Right renal cortex interstitium (tissue), 3 donors: ENCODE measurements around the gene TMEM240. TPM values are rescaled to one million over a fixed set of nuclear protein-coding genes. Genes with fewer than 3 reads are reported as not detected.
"Not testable (repeated sequence)": the region's sequence is repeated elsewhere in the genome, so short reads cannot be mapped to it uniquely, and the experiment has no call there.

Experiments used
- DNase-seq, 3 donors: peaks; one replicate each; pipeline ENCODE4 v3.0.0-alpha.2; 2013; ENCODE audit warnings: low read depth in 3 of 3, low spot score in 2 of 3
- polyA plus RNA-seq, 3 donors: library from polyadenylated mRNA; unstranded; fragments of 120-200 nt; gene quantifications; one replicate each; pipeline ENCODE4 v1.2.1, GENCODE V29; 2013; ENCODE audit not compliant: insufficient read length in 3 of 3

TMEM240 gene
- polyA plus RNA-seq, 3 donors, result 3.2 to 3.6 (median 3.5) TPM

DNA sequence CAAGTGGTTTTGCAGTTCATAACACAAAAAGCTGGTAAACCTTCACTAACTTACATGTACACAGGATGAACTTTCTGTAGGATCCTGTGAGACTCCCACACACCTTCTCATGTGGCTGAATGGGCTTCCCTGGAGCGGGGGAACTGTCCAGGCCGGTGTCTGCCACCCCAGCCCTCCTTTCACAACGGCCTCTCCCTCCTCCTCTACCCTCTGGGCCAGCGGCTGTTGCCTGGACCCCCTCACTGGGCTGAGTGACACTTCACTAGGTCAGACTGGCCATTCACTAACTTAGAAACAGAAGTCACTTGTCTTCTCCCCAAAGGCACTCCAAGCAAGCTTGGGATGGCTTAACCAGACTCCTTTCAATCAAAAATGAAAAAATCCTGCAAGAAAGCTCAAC lies 18.2 kb upstream of the TMEM240 start:
- DNase-seq, result no peak

GRCh38 chr1:1557688-1558087 lies 17.3 kb upstream of the TMEM240 start:
- not testable (repeated sequence) for DNase-seq

GRCh38 chr1:1556961-1557360 lies 16.5 kb upstream of the TMEM240 start:
- not testable (repeated sequence) for DNase-seq

- DNase-seq, result no peak
Measured at GRCh38 chr1:1556505-1556904, 16.1 kb upstream of the TMEM240 start.

DNA sequence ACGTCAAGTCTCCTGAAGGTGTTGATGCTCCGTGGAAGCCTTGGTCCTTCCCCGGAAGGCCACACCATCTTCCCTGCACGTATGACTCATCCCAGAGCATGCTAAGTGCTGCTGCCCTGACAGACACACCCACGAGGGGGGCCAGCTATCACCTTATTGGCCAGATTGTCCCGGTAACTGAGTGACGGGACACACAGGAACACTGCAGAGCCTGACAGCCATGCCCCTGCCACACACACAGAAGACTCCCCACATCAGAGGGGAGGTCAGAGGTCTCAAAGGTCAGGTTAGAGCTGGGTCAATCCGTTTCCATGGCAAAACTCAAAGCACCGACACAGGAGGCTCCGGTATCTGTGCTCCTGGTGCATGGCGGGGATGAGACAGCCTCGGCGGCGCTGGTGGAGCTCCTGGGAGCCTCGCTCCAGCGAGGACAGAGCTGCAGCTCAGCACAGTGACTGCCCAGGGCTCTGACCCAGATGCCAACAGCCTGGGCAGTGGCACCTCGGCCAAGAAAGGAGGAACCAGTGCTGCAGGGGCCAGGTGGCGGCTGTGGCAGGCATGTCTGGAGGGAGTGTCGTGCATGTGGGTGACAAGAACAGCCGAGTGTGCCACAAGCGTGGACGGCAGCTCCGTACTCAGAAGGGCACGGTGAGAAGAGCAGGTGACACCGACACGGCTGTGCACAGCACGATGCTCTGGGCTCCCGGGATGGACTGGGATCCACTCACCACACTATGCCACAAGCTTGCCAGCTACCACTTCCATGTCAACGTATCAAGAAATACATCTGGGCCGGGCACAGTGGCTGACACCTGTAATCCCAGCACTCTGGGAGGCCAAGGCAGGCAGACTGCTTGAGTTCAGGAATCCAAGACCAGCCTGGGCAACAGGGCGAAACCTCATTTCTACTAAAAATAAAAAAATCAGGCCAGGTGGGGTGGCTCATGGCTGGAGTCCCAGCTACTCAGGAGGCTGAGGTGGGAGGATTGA lies 14.8 kb upstream of the TMEM240 start:
- no peak for DNase-seq

DNA sequence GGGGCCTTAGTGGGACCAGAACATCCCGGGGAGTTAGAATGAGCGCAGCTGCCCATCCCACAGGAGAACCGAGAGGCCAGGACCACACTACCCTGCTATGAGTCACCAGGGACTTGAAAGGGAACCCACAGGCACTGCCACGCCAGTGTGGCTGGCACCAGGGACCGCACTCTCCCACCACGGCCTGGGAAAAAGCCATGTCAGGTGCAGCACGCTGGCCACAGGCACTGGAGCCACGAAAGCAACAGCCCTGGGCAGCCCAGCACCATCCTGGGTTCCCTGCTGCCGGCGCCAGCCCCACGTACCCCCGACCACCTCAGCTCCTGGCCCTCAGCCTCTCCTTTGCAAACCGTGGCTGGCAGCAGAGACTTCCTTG lies 14.1 kb upstream of the TMEM240 start:
- no peak for DNase-seq

DNA sequence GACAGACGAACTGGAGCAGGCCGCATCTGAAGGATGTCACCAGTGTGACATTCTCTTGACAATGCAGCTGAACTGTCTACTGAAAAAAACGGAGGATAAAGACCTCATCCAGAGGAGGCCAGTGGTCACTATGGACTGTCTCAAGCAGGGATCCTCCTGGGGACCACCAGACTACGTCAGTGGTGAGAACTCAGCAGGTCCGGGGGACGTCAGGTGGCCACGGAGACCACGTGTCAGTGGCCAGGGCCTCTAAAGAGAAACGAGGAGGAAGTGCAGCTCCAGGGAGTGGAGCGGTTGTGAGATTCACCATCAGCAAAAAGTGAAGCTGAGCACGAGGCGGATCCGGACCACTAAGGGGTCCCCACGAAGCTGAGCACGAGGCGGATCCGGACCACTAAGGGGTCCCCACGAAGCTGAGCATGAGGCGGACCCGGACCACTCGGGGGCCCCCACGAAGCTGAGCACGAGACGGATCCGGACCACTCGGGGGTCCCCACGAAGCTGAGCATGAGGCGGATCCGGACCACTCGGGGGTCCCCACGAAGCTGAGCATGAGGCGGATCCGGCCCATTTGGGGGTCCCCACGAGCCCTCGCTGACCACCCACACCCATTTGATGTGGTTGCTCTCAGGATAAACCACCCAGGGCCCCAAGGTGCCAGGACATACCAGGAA lies 13.5 kb upstream of the TMEM240 start:
- DNase-seq, result no peak

- DNase-seq, result no peak
Measured at GRCh38 chr1:1552263-1552639, 11.8 kb upstream of the TMEM240 start.

- DNase-seq, result no peak
Measured at GRCh38 chr1:1551524-1552262, 11.3 kb upstream of the TMEM240 start.

GRCh38 chr1:1550591-1551432 lies 10.4 kb upstream of the TMEM240 start:
- no peak for DNase-seq

GRCh38 chr1:1550087-1550486 lies 9.7 kb upstream of the TMEM240 start:
- no peak for DNase-seq

- DNase-seq, result no peak
Measured at GRCh38 chr1:1548591-1548990, 8.2 kb upstream of the TMEM240 start.

GRCh38 chr1:1547476-1547875 lies 7.1 kb upstream of the TMEM240 start:
- no peak for DNase-seq

GRCh38 chr1:1547011-1547410 lies 6.6 kb upstream of the TMEM240 start:
- DNase-seq, result no peak

DNA sequence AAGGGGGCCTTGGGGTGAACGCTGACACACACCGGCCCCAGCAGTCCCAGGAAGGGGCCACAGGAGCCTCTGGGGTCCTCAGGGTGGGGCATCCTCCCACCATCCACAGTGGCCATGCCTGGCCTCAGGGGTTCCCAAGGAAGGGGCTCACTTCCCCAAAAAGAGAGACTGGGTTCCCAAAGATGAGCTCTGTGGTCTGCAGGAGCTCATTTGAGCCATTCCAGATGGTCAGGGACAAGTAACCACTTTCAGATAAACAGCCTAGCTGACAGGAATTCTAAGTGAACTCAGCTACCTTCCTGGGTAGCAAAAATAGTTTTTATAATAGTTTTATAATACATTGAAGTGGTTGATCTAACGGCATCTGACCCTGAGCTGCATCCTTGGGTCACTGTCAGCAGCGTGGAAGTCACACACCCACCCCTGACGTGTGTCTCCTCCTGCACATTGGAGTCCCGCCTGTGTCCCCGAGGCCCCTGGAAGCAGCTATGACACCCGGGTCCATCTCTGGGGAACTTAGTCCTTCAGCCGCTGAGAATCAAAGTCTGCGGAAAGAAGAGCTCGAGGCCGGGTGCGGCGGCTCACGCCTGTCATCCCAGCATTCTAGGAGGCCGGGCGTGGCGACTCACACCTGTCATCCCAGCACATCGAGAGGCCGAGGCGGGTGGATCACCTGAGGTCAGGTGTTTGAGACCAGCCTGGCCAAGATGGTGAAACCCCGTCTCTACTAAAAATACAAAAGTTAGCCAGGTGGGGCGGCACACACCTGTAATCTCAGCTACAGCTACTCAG lies 5.7 kb upstream of the TMEM240 start:
- no peak for DNase-seq

DNA sequence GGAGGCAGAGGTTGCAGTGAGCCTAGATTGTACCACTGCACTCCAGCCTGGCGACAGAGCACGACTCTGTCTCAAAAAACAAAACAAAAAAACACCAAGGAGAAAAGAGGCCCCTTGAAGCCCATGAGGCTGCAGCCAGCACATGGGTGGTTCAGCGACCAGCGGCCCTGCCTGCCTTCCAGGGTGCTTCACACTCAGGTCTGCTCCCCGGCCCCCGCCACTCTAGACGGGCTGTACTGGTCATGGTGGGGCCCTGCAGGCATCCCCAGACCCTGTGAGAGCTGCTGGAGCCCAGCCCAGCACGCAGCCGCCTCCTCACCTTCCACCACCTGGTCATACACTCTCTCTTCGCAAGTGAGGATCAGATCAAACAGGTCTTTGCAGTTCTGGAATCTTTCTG lies 4.1 kb upstream of the TMEM240 start:
- no peak for DNase-seq

DNA sequence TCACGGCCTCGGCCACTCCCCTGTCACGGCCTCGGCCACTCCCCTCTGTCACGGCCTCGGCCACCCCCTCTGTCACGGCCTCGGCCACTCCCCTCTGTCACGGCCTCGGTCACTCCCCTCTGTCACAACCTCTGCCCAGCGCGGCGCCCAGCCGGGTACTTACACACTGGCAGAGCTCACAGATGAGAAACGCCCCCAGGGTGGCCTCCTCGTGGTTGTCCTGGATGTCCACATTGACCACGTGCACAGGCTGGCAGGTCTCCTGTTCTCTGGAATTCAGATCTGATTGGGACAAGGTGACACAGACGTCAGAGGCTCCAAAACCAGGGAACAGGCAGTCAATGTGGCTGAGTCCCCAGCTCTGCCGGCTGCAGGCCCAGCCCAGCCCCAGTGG lies 3.3 kb upstream of the TMEM240 start:
- no peak for DNase-seq

- DNase-seq, result no peak
Measured at GRCh38 chr1:1542766-1543705, 2.6 kb upstream of the TMEM240 start.
